Omental fat pad (tissue), 4 donors: ENCODE results near the gene DCLRE1B. TPM values are rescaled to one million over a fixed set of nuclear protein-coding genes. Genes with fewer than 3 reads are reported as not detected.
"Not testable (repeated sequence)": the region's sequence is repeated elsewhere in the genome, so short reads cannot be mapped to it uniquely, and the experiment has no call there.

Source experiments
- ATAC-seq: fragments of 150-250 bp; one replicate; pipeline ENCODE4 v1.9.1; 2016; ENCODE audit warnings: mild to moderate bottlenecking, moderate library complexity; ENCODE audit not compliant: low FRiP score
- DNase-seq: peaks from one replicate; pipeline ENCODE4 v3.0.0-alpha.2; 2019; ENCODE audit warnings: low spot score
- total RNA-seq, 4 donors: library from RNA; depleted of rRNA; stranded (reverse); fragments of >200 nt; gene quantifications; one replicate each; pipeline ENCODE4 v1.1.0, GENCODE V29; 2016
- TF ChIP-seq, protein P1 (sequence below), 3 donors: fragments of 450-650 bp; IDR thresholded peaks; one replicate each; pipeline ENCODE4 v1.5.1; 2016 to 2017; ENCODE audit warnings: antibody characterized with exemption in 3 of 3, mild to moderate bottlenecking in 3 of 3, moderate library complexity in 2 of 3

DCLRE1B gene
- total RNA-seq, 4 donors from 2014 or later: 2.8 to 5.6 (median 4.5) TPM

DNA sequence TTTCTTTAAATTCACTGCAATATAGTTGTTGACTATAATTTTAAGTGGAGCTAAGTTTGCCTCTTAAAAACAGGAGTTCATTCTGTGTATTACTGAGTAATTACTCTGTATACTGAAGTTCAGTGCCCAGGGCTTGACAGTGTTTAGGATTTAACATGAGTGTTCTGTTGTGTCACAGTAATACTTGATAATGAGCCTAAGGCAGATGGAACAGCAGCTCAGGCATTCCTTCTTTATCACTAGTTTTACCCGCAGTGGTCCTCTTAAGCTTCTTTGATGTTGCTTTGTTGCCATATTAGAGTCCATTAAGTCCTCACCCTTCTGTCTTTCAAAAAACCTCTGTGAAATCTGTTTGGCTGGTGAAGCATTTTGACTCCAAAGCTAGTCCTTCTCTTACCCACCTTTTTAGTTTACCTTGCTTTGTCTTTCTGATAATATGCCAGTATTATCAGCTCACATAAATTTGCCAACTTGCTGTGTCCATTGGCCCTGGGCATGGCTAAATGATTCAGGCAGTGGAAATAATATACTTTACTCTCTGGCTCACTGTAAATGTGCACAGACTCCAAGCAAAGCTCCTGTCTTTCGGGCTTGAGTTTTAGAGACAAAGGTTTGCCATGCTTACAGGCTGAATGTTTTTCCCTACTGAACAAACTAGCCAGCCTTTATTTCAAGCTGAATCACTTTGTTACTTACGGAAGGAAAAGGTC, 41.7 kb downstream of the DCLRE1B start:
- TF ChIP-seq, protein P1, sequence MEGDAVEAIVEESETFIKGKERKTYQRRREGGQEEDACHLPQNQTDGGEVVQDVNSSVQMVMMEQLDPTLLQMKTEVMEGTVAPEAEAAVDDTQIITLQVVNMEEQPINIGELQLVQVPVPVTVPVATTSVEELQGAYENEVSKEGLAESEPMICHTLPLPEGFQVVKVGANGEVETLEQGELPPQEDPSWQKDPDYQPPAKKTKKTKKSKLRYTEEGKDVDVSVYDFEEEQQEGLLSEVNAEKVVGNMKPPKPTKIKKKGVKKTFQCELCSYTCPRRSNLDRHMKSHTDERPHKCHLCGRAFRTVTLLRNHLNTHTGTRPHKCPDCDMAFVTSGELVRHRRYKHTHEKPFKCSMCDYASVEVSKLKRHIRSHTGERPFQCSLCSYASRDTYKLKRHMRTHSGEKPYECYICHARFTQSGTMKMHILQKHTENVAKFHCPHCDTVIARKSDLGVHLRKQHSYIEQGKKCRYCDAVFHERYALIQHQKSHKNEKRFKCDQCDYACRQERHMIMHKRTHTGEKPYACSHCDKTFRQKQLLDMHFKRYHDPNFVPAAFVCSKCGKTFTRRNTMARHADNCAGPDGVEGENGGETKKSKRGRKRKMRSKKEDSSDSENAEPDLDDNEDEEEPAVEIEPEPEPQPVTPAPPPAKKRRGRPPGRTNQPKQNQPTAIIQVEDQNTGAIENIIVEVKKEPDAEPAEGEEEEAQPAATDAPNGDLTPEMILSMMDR (IDR thresholded peaks at IDR 0.05): no peak
- no peak for DNase-seq
- ATAC-seq: no peak

DNA sequence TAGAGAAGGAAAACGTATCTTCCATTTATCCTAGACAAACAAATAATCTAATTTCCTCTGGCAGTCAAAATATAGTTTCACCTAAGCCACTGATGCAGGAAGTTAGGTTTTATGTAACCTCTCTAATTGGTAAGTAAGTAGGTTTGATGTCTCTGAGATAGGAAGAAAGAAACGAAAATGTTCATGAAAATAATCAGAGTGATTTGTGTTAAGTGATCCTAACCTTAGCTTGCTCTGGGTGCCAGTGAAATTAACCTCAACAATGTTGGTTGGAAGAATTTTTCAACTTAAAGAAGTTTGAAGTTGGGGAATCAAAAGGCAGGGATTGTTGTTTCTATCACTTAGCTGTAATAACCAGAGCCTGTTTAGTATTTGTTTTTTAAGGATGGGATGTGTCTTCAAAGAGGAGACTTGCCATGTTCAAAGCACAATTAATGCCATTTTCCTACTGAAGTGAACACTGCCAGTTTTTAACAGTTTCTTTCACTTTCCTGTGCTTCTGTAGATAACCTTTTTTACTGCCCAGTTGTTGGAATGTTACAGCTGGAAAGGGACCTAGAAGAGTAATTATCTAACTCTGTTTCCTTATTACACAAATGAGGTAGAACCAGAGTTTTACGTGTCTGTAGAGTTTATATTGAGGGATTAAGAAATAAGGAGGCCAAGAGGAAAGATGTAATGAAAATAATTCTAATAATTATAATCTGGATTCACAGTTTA, 42.4 kb downstream of the DCLRE1B start:
- TF ChIP-seq, protein P1 (IDR thresholded peaks at IDR 0.05): no peak
- no peak for ATAC-seq
- no peak for DNase-seq

DNA sequence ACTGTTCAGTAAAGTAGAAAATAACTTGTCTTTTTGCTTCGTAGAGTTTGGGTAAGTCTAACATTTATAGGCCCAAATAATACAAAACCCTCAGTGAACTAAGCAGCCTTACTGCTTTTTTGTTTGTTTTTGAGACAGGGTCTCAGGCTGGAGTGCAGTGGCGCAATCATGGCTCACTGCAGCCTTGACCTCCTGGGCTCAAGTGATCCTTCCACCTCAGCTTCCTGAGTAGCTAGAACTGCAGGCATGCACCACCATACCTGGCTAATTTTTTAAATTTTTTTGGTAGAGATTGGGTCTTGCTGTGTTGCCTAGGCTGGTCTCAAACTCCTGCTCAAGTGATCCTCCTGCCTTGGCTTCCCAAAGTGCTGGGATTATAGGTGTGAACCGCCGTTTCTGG, 43.0 kb downstream of the DCLRE1B start:
- ATAC-seq, DNase-seq: not testable (repeated sequence)

DNA sequence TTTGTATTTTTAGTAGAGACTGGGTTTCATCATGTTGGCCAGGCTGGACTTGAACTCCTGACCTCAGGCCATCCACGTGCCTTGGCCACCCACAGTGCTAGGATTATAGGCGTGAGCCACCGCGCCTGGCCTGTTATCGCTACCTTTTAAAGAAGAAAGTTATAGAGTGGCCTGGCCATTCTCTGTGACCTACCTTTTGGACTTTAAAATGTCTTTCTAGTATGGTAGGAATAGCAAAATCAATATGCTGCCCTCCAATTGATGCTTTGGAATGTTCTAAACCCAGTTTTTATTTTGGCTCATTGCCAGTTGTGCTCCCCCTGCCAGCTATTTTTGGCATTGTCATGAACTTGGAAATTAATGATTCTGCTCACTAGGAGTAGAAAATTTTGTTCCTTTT, 43.9 kb downstream of the DCLRE1B start:
- DNase-seq: no peak
- TF ChIP-seq, protein P1 (IDR thresholded peaks at IDR 0.05): no peak
- no peak for ATAC-seq

DNA sequence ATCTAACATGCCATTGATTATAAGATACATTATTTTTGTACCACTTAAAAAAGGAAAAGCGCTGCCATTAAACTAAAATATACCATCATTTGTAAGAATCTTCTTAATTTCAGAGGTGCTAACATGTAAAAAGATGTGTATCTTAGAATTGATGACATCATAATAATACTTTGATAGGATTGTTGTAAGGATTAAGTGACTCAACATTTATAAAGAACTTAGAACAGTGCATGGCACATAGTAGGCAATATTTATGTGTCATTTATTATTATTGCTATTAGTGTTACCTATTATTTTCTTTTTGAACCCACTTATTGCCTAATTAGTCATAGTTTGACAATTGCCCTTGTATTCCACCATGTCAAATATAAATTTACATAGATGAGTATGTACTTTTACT, 45.8 kb downstream of the DCLRE1B start:
- DNase-seq (no peak), ATAC-seq (no peak)
- TF ChIP-seq, protein P1 (IDR thresholded peaks at IDR 0.05): no peak

DNA sequence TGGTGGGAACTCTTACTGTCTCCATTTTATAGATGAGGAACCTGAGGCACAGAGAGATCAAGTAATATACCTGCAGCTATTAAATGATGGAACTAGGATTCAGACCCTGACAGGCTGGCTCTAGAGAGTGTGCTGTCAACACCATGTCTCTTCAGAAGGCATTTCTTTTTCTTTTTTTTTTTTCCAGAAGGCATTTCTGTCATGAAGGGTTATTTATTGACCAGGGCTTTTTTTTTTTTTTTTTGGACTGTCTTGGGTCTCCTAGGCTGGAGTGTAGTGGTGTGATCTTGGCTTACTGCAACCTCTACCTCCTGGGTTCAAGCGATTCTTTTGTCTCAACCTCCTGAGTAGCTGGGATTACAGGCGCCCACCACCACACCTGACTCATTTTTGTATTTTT, 46.6 kb downstream of the DCLRE1B start:
- DNase-seq: no peak
- TF ChIP-seq, protein P1 (IDR thresholded peaks at IDR 0.05): no peak
- ATAC-seq: no peak

DNA sequence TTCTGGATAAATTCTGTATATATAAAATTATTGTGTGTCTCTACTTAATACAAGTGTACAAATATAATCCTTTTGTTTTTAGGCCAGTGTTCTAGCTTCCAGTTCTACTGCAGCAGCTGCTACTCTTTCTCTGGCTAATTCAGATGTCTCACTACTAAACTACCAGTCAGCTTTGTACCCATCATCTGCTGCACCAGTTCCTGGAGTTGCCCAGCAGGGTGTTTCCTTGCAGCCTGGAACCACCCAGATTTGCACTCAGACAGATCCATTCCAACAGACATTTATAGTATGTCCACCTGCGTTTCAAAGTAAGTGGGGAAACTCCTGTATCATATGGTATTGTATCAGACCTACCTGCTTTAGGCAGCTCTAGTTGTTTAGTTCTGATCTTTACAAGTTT, 52.9 kb downstream of the DCLRE1B start:
- TF ChIP-seq, protein P1 (IDR thresholded peaks at IDR 0.05): no peak
- no peak for ATAC-seq
- DNase-seq: no peak
